ENCODE data around the gene SLC6A9. TPM values are rescaled to one million over a fixed set of nuclear protein-coding genes. Genes with fewer than 3 reads are reported as not detected.

The SLC6A9 gene
- total RNA-seq, 2 donors from 2014 or later: 3.5 to 4.5 TPM

- Mint-ChIP-seq H3K27me3 (no peaks in the 10 kb centered on the region), H3K4me1 (ENCODE audit: low read depth in 2 of 2) (peaks cover 10% of the 10 kb centered on the region in 2 donors), H3K36me3 (no peaks in the 10 kb centered on the region), H3K9me3 (no peaks in the 10 kb centered on the region), H3K4me3 (no peak overlapping the region), H3K27ac (no peak overlapping the region)
- DNase-seq (ENCODE audit: low spot score): no peak
- ATAC-seq: no peak
These were observed 34.5 kb downstream of the SLC6A9 start for GRCh38 chr1:43996733-43997115.

- no peak overlapping the region for H3K4me3 Mint-ChIP-seq
- H3K27me3 Mint-ChIP-seq: no peaks in the 10 kb centered on the region
- DNase-seq (ENCODE audit: low spot score) (no peak), ATAC-seq (no peak)
- no peaks in the 10 kb centered on the region for H3K9me3 Mint-ChIP-seq
- no peaks in the 10 kb centered on the region for H3K36me3 Mint-ChIP-seq
- no peak overlapping the region for H3K27ac Mint-ChIP-seq
- H3K4me1 Mint-ChIP-seq (ENCODE audit: low read depth in 2 of 2): peaks cover 10% of the 10 kb centered on the region in 2 donors
These were observed 35.1 kb downstream of the SLC6A9 start for GRCh38 chr1:43995984-43996732.

GRCh38 chr1:43994794-43995790 lies 36.2 kb downstream of the SLC6A9 start:
- H3K4me3 Mint-ChIP-seq: no peak overlapping the region

GRCh38 chr1:43994071-43994470 lies 37.2 kb downstream of the SLC6A9 start:
- no peak for ATAC-seq
- no peak for DNase-seq (ENCODE audit: low spot score)
- no peaks in the 10 kb centered on the region for H3K9me3 Mint-ChIP-seq
- peaks cover 10% of the 10 kb centered on the region in 2 donors for H3K4me1 Mint-ChIP-seq (ENCODE audit: low read depth in 2 of 2)
- H3K36me3 Mint-ChIP-seq: no peaks in the 10 kb centered on the region
- H3K4me3 Mint-ChIP-seq: no peak overlapping the region
- H3K27me3 Mint-ChIP-seq: no peaks in the 10 kb centered on the region
- peak overlapping the region in 1 of 2 donors; percentile 7 for H3K27ac Mint-ChIP-seq

More at GRCh38 chr1:43994794-43995790, 36.2 kb downstream of the SLC6A9 start:
- Mint-ChIP-seq H3K4me1 (ENCODE audit: low read depth in 2 of 2) (peaks cover 10% of the 10 kb centered on the region in 2 donors), H3K27me3 (no peaks in the 10 kb centered on the region), H3K27ac (no peak overlapping the region), H3K9me3 (no peaks in the 10 kb centered on the region), H3K36me3 (no peaks in the 10 kb centered on the region)
- DNase-seq (ENCODE audit: low spot score) (no peak), ATAC-seq (no peak)

GRCh38 chr1:43993206-43993914 lies 37.9 kb downstream of the SLC6A9 start:
- Mint-ChIP-seq H3K9me3 (no peaks in the 10 kb centered on the region), H3K36me3 (no peaks in the 10 kb centered on the region), H3K27ac (peak overlapping the region in 1 of 2 donors; percentile 32), H3K4me1 (ENCODE audit: low read depth in 2 of 2) (peaks cover 10% of the 10 kb centered on the region in 2 donors), H3K4me3 (no peak overlapping the region), H3K27me3 (no peaks in the 10 kb centered on the region)
- no peak for DNase-seq (ENCODE audit: low spot score)
- no peak for ATAC-seq

GRCh38 chr1:43992232-43992995 lies 38.8 kb downstream of the SLC6A9 start:
- Mint-ChIP-seq H3K27me3 (no peaks in the 10 kb centered on the region), H3K4me3 (peak overlapping the region; percentile 79), H3K36me3 (no peaks in the 10 kb centered on the region), H3K27ac (peak overlapping the region; percentile 32 to 35), H3K4me1 (ENCODE audit: low read depth in 2 of 2) (peaks cover 10% of the 10 kb centered on the region in 2 donors), H3K9me3 (no peaks in the 10 kb centered on the region)
- ATAC-seq (no peak), DNase-seq (ENCODE audit: low spot score) (no peak)

- no peaks in the 10 kb centered on the region for H3K36me3 Mint-ChIP-seq
- no peaks in the 10 kb centered on the region for H3K9me3 Mint-ChIP-seq
- peak within 1 kb of the TSS; percentile 32 to 35 for H3K27ac Mint-ChIP-seq
- H3K4me3 Mint-ChIP-seq: peak within 1 kb of the TSS; percentile 79
- peak; percentile 89 for DNase-seq (ENCODE audit: low spot score)
- no peaks in the 10 kb centered on the region for H3K27me3 Mint-ChIP-seq
- peaks cover 10% of the 10 kb centered on the region in 2 donors for H3K4me1 Mint-ChIP-seq (ENCODE audit: low read depth in 2 of 2)
- ATAC-seq: peak; percentile 91 to 93
These were observed 39.6 kb downstream of the SLC6A9 start, which contains the start of gene CCDC24 for GRCh38 chr1:43991476-43992231. TSS of gene CCDC24 (plus strand) at chr1:43991599. CDS start at chr1:43991879, 280 bp downstream.

GRCh38 chr1:43991200-43991475 lies 40.1 kb downstream of the SLC6A9 start:
- no peak for DNase-seq (ENCODE audit: low spot score)
- H3K36me3 Mint-ChIP-seq: no peaks in the 10 kb centered on the region
- H3K27ac Mint-ChIP-seq: peak overlapping the region; percentile 32 to 35
- peaks cover 10% of the 10 kb centered on the region in 2 donors for H3K4me1 Mint-ChIP-seq (ENCODE audit: low read depth in 2 of 2)
- H3K27me3 Mint-ChIP-seq: no peaks in the 10 kb centered on the region
- peak overlapping the region; percentile 79 for H3K4me3 Mint-ChIP-seq
- H3K9me3 Mint-ChIP-seq: no peaks in the 10 kb centered on the region
- ATAC-seq: no peak

- H3K4me1 Mint-ChIP-seq (ENCODE audit: low read depth in 2 of 2): peaks cover 10% of the 10 kb centered on the region in 2 donors
- DNase-seq (ENCODE audit: low spot score) (no peak), ATAC-seq (no peak)
- no peaks in the 10 kb centered on the region for H3K36me3 Mint-ChIP-seq
- peak overlapping the region; percentile 79 for H3K4me3 Mint-ChIP-seq
- no peaks in the 10 kb centered on the region for H3K9me3 Mint-ChIP-seq
- no peaks in the 10 kb centered on the region for H3K27me3 Mint-ChIP-seq
- peak overlapping the region; percentile 32 to 35 for H3K27ac Mint-ChIP-seq
These were observed 40.7 kb downstream of the SLC6A9 start for GRCh38 chr1:43990271-43991199.

GRCh38 chr1:43987159-43987902 lies 43.9 kb downstream of the SLC6A9 start:
- H3K27ac Mint-ChIP-seq: no peak overlapping the region

GRCh38 chr1:43986712-43987111 lies 44.5 kb downstream of the SLC6A9 start:
- Mint-ChIP-seq H3K36me3 (no peaks in the 10 kb centered on the region), H3K27ac (no peak overlapping the region), H3K27me3 (no peaks in the 10 kb centered on the region), H3K4me3 (no peak overlapping the region), H3K9me3 (no peaks in the 10 kb centered on the region), H3K4me1 (ENCODE audit: low read depth in 2 of 2) (peaks cover 0 to 2% of the 10 kb centered on the region in 2 donors)
- no peak for DNase-seq (ENCODE audit: low spot score)
- ATAC-seq: no peak

More at GRCh38 chr1:43987159-43987902, 43.9 kb downstream of the SLC6A9 start:
- H3K4me1 Mint-ChIP-seq (ENCODE audit: low read depth in 2 of 2): peaks cover 4 to 6% of the 10 kb centered on the region in 2 donors
- H3K27me3 Mint-ChIP-seq: no peaks in the 10 kb centered on the region
- DNase-seq (ENCODE audit: low spot score) (no peak), ATAC-seq (no peak)
- H3K4me3 Mint-ChIP-seq: no peak overlapping the region
- no peaks in the 10 kb centered on the region for H3K36me3 Mint-ChIP-seq
- no peaks in the 10 kb centered on the region for H3K9me3 Mint-ChIP-seq

Measured in natural killer cell treated with Interleukin-12 subunit alpha and Interleukin-12 subunit beta and Interleukin-15 and Interleukin-18, amount 100 ng/mL, for 72 hours (primary cell).